Stimulated activated CD8-positive, alpha-beta memory T cell treated with anti-CD3 and anti-CD28 coated beads, Interleukin-7, amount 100 ng/mL, for 24 hours (primary cell): ENCODE measurements around the gene HERC5.
"Not testable (repeated sequence)": the region's sequence is repeated elsewhere in the genome, so short reads cannot be mapped to it uniquely, and the experiment has no call there.

ENCODE experiments used
- DNase-seq: peaks from one replicate; pipeline ENCODE4 v3.0.0-alpha.2; 2020; ENCODE audit warnings: low read depth

Gene HERC5

GRCh38 chr4:88456670-88457306 is at the start of gene HERC5:
Gene HERC5 (plus strand): TSS chr4:88457119. CDS start chr4:88457270, 151 bp downstream.
- peak; percentile 71 for DNase-seq

DNA sequence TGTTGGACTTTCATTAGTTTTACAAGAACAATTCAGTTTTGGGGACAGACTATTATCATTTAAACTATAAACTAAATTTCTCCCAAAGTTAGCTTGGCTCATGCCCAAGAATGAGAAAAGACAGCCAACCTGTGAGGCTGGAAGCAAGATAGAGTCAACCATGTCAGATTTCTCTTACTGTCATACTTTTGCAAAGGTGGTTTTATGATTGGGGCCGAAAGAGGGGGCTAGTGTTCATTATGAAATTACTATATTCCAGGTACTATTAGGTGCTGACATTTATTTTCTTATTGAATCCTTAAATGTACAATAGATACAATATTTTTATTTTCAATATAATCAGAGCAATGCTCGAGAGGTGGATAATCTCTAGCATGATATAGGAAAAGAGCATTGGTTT is 47.7 kb upstream of the HERC5 start:
- no peak for DNase-seq

DNA sequence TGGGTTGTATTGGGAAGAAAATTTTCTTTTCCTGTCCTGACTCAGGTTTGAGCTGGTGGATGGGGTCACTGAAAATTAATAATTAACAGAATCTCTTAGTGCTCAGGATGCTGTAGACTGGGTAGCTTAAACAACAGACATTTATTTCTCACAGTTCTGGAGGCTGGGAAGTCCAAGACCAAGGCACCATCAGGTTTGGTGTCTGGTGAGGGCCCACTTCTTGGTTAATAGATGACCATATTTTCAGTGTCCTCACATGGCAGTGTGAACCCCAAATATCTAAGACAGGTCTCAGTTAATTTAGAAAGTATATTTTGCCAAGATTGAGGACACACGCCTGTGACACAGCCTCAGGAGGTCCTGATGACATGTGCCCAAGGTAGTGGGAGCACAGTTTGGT is 47.1 kb upstream of the HERC5 start:
- no peak for DNase-seq

DNA sequence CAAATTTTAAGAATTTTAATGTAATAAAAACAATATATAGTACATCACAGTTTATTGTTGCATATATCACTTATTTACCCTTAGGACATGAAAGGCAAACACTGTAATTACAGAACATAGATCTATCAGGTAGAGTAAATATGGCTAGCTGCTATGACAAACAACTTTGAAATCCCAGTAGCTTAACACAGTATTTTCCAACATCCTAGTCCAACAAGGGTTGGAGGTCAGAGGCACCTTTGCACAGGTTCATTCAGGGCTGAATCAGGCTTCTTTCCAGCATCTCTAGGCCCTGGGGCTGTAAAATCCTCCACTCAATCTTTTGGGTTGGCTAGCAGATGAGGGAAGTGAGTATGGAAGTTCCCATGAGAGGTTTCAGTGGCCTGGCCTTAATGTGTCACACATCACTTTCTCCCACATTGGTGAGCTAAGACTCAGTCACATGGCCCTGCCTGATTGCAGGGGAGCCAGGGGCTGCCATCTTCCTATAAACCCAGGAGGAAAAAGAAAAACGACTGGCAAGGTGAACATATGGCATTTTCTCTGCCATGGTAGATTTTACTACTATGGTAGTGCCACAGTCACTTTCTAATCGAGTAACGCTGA is 45.3 kb upstream of the HERC5 start:
- DNase-seq: no peak

DNA sequence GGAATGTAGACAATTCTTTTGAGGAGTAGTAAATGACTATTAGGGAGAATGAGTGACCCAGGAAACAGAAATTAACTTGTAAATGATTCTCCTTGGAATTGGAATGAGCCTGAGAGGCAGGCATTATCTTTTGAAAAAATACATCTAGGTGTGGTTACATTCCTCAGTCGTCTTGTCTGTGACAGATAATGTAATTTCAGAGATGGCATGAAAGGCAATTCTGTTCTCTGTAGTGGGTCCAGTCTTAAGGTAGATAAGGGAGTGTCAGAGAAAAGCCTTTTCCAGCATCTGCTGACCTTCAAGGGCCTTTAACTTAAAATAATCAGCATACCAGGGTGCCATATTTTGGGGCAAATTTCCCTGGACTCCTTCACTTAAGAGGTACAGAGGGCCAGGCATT is 43.1 kb upstream of the HERC5 start:
- DNase-seq: no peak

- no peak for DNase-seq
These were observed 42.2 kb upstream of the HERC5 start for GRCh38 chr4:88414755-88415154.

DNA sequence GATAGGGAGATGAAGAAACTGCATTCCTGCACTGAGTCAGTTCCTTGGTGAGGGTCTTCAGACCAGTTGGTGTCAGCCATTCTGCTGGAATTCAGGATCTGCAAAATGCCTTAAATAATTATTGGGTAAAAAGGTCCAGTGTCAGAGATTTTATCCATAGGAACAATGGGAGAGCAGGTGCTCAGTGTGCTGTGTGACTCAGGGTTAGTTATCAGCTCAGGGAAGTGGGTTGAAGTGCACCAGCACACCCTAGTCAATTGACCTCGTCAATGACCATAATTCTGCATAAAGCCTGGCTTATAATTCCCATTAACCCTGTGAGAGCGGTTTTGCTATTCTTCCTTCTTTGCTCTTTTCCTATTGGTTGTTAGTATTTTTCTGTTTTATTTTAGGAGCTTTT is 40.9 kb upstream of the HERC5 start:
- DNase-seq: no peak

GRCh38 chr4:88418411-88418810 is 38.5 kb upstream of the HERC5 start:
- DNase-seq: no peak

GRCh38 chr4:88419874-88420273 is 37.0 kb upstream of the HERC5 start:
- no peak for DNase-seq

DNA sequence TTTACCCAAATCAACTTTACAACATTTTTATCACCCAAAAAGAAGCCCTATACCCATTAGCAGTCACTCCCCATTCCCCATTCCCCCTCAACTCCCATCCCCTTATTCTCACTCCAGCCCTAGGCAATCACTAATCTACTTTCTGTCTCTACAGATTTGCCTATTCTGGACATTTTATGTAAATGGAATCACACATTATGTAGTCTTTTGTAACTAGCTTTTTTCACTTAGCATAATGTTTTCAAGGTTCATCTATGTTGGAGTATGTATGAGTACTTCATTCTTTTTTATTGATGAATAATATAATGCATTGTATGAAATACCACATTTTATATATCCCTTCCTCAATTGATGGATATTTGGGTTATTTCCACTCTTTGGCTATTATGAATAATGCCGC is 36.1 kb upstream of the HERC5 start:
- no peak for DNase-seq

DNA sequence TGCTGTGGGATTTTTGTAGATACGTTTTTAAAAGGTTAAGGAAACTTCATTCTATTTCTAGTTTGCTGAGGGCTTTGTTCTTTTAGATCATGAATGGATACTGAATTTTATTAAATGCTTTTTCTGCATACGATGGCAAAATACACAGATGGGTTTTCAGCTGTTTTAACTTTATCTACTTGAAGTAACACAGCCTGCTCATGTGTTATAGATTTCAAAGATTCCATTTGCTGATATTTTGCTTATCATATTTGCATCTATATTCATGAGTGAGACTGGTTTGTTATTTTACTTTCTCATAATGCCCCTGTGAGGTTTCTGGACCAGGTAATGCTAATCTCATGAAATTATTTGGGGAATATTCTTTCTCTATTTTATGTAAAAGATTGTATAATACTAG is 34.5 kb upstream of the HERC5 start:
- no peak for DNase-seq

DNA sequence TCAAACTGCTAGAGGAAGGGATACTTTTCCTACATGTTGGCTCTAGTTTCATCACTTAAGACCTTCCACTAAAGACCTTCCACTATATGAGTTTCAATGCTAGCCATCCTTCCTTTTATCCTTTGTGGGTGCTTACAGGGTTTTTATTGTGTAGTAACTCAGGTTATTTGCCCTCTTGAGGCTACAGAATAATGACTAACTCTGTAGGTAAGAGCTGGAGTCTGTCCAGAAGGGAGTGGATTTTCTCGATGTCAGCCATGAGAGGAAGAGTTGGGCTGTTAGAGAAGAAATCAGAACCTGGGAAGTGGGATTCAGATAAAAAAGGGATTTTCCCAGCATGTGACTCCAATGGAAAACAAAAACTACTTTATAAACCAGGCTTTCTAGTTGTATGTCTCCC is 27.5 kb upstream of the HERC5 start:
- no peak for DNase-seq

DNA sequence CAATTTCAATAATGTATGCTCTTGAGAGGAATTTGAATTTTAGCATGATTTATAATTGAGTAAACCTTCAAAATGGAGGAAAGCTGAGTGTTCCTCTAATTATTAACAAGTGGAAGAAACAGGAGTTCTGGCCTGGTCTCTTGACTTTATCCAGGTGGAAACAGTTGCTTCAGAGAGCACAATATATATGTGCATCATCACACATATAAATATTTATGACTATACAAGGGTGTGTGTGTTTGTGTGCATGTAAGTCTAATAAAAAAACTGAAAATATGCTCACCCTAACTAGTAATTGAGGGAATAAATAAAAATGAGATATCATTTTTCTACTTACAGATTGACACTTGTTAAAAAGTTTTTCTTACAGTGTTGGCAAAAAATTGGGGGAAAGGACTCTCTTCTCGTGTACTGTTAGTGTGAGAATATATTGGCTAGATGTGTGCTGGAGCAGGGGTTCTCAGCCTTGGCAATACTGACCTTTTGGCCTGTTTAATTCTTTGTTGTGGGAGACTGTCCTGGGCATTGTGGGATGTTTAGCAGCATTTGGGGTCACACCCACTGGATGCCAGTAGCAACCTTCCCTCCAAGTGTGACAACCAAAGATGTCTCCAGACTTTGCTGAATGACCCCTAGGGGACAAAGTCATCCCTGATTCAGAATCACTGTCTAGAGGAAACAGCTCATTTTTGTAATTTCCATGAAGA is 20.8 kb upstream of the HERC5 start:
- no peak for DNase-seq

- not testable (repeated sequence) for DNase-seq
These were observed 19.0 kb upstream of the HERC5 start for GRCh38 chr4:88437873-88438272.

DNA sequence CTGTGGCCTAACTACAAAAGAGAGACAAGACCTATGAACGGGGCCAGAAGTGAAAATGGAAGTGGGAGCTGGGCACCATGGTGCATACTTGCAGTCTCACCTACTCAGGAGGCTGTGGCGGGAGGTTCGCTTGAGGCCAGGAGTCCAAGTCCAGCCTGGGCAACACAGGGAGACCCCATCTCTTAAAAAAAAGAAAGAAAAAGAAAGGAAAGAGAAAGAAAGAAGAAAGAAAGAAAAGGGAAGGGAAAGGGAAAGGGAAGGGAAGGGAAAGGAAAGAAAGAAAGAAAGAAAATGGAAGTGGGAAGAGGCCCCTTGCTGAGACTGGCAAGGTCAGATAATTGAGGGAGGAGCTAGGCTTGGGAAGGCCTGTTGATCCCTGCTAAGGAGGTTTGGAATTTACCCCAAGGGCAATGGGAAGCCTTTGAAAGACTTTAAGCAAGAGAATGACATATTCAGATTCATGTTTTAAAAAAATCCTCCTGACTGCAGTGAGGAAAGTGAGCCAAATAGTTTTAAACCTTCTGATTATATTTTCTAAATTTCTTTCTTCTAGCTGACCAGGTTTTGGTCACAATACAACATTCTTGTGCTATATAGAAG is 17.7 kb upstream of the HERC5 start:
- no peak for DNase-seq

- DNase-seq: no peak
These were observed 16.8 kb upstream of the HERC5 start for GRCh38 chr4:88440146-88440545.

DNA sequence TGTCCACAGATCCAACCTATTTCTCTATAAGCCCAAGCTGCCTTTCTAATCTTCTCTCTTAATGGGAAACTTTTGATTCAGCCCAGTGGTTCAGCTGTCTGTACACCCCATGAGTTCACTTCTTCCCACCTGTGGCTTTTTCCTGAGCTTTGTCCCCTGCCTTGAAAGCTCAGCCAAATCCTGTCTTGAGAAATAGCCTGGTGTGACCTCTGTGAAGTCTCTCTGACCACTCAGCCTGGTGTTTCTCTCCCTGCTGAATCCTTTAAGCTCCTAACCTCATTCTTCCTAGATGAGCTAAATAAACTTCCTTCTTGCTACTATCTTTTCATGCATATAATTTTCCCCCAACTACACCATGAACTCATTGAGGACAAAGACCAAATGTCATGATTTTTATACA is 15.2 kb upstream of the HERC5 start:
- DNase-seq: no peak

DNA sequence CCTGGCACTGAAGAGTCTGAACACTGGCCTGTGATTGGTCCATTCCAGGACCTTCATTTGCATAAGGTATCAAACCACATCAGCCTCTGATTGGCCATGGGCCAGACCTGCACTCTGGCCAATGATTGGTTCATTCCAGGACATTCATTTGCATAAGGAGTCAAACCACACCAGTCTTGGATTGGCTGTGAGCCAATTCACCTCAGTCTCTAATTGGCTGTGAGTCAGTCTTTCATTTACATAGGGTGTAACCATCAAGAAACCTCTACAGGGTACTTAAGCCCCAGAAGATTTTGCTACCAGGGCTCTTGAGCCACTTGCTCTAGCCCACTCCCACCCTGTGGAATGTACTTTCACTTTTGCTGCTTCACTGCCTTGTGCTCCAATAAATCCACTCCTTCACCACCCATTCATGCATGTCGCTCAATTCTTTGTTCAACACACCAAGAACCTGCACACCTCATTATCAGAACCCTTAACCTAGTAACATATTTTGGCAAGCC is 14.2 kb upstream of the HERC5 start:
- no peak for DNase-seq

GRCh38 chr4:88443486-88443885 is 13.4 kb upstream of the HERC5 start:
- DNase-seq: no peak

- no peak for DNase-seq
These were observed 11.7 kb upstream of the HERC5 start for GRCh38 chr4:88445252-88445651.

- DNase-seq: no peak
These were observed 10.8 kb upstream of the HERC5 start for GRCh38 chr4:88446124-88446523.

DNA sequence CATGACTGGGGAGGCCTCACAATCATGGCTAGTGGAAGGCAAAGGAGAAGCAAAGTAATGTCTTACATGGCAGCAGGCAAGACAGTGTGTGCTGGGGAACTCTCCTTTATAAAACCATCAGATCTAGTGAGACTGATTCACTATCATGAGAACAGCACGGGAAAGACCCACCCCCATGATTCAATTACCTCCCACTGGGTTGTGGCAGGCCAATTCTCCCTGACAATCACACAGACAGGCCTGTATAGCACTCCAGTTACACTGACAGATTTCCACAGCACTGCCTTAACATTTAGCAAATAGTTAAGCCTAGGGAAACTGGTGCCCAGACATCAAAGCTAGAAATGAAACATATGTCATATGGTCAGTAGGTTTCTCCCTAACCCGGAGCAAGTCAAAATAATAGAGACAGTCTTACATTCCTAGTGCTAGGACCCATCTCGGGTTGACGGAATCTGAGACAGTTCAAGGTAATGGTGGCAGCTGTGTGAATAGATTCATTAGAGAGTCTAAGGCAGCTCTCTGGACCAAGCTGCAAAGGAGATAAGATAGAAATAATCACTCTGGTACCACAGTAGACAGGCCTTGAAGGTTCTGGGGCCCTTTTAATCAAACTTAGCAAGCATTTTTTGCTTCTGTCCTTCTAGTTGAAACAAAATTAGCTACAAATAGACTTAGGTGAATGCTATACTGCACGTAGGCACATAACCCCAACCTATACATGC is 9.4 kb upstream of the HERC5 start:
- DNase-seq: no peak
